ENCODE data around the gene TCF7L2.

TCF7L2 gene

GRCh38 chr10:113118882-113119281, 168.8 kb downstream of the TCF7L2 start:
- TF ChIP-seq TAF1 (IDR thresholded peaks at IDR 0.05; ENCODE audit: borderline replicate concordance, insufficient read depth, low read length) (no peak), POLR2AphosphoS5 (IDR thresholded peaks at IDR 0.05; ENCODE audit: low read depth, low read length) (no peak), FOXP2 (optimal IDR thresholded peaks at IDR 0.05; ENCODE audit: borderline replicate concordance, extremely low read depth, extremely low read length, insufficient read depth) (no peak), SIN3A (IDR thresholded peaks at IDR 0.05; ENCODE audit: borderline replicate concordance, insufficient read depth, low read length) (no peak), REST (IDR thresholded peaks at IDR 0.05; ENCODE audit: insufficient read depth in 1 of 2, low read depth in 2 of 2, low read length in 2 of 2) (no peak)

GRCh38 chr10:113119801-113120200, 169.8 kb downstream of the TCF7L2 start:
- no peak for TF ChIP-seq TAF1 (IDR thresholded peaks at IDR 0.05; ENCODE audit: borderline replicate concordance, insufficient read depth, low read length)
- TF ChIP-seq SIN3A (IDR thresholded peaks at IDR 0.05; ENCODE audit: borderline replicate concordance, insufficient read depth, low read length), result no peak
- no peak for TF ChIP-seq POLR2AphosphoS5 (IDR thresholded peaks at IDR 0.05; ENCODE audit: low read depth, low read length)
- TF ChIP-seq REST (IDR thresholded peaks at IDR 0.05; ENCODE audit: insufficient read depth in 1 of 2, low read depth in 2 of 2, low read length in 2 of 2), result no peak
- TF ChIP-seq FOXP2 (optimal IDR thresholded peaks at IDR 0.05; ENCODE audit: borderline replicate concordance, extremely low read depth, extremely low read length, insufficient read depth), result no peak

GRCh38 chr10:113121153-113121552, 171.1 kb downstream of the TCF7L2 start:
- TF ChIP-seq POLR2AphosphoS5 (IDR thresholded peaks at IDR 0.05; ENCODE audit: low read depth, low read length) (0 out of 2 replicates have a peak, but pooled peaks have one; percentile 29), FOXP2 (optimal IDR thresholded peaks at IDR 0.05; ENCODE audit: borderline replicate concordance, extremely low read depth, extremely low read length, insufficient read depth) (no peak)

GRCh38 chr10:113122947-113123346, 172.9 kb downstream of the TCF7L2 start:
- TF ChIP-seq FOXP2 (optimal IDR thresholded peaks at IDR 0.05; ENCODE audit: borderline replicate concordance, extremely low read depth, extremely low read length, insufficient read depth) (no peak), SIN3A (IDR thresholded peaks at IDR 0.05; ENCODE audit: borderline replicate concordance, insufficient read depth, low read length) (no peak), POLR2AphosphoS5 (IDR thresholded peaks at IDR 0.05; ENCODE audit: low read depth, low read length) (no peak), REST (IDR thresholded peaks at IDR 0.05; ENCODE audit: insufficient read depth in 1 of 2, low read depth in 2 of 2, low read length in 2 of 2) (no peak)

GRCh38 chr10:113124724-113125123, 174.7 kb downstream of the TCF7L2 start:
- TF ChIP-seq SIN3A (IDR thresholded peaks at IDR 0.05; ENCODE audit: borderline replicate concordance, insufficient read depth, low read length) (no peak), REST (IDR thresholded peaks at IDR 0.05; ENCODE audit: insufficient read depth in 1 of 2, low read depth in 2 of 2, low read length in 2 of 2) (no peak), FOXP2 (optimal IDR thresholded peaks at IDR 0.05; ENCODE audit: borderline replicate concordance, extremely low read depth, extremely low read length, insufficient read depth) (no peak)

Measured in PFSK-1 (cell line).